GM18499 (cell line): ENCODE data around the gene SLC35A4.
"Not testable (repeated sequence)": the region's sequence is repeated elsewhere in the genome, so short reads cannot be mapped to it uniquely, and the experiment has no call there.

ENCODE experiments used
- ATAC-seq: cut with Tn5 transposase; IDR thresholded peaks from one replicate; pipeline ENCODE4 v1.9.1; 2021; ENCODE audit warnings: moderate number of reproducible peaks; ENCODE audit not compliant: insufficient read depth, unreplicated experiment

Gene SLC35A4

DNA sequence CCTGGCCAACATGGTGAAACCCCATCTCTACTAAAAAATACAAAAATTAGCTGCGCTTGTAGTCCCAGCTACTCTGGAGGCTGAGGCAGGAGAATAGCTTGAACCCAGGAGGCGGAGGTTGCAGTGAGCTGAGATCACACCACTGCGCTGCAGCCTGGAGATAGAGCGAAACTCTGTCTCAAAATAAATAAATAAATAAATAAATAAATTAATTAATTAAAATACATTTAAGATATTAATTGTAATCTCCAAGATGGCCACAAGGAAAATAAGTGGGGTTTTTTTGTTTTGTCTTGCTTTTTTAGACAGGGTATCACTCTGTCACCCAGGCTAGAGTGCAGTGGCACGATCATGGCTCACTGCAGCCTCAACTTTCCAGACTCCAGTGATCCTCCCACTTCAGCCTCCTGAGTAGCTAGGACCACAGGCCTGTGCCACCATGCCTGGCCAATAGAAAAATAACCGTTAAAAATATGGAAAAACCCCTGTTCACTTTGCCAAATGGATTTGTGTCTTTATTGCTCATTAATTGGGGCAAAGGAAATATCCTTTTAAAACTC, 14.6 kb downstream of the SLC35A4 start:
- ATAC-seq, result not testable (repeated sequence)

DNA sequence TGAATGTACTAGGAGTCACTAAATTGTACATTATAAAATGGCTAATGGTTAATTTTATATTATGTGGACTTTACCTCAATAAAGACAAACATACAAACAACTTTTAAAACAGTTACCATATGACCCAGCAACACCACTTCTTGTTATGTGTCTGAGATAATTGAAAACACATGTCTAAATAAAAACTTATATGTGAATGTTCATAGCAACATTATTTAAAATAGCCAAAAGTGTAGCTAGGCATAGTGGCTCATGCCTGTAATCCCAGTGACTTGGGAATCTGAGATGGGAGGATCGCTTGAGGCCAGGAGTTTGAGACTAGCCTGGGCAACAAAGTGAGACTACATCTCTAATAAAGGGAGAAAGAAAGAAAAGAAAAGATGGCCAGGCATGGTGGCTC, 22.9 kb downstream of the SLC35A4 start:
- no peak for ATAC-seq

DNA sequence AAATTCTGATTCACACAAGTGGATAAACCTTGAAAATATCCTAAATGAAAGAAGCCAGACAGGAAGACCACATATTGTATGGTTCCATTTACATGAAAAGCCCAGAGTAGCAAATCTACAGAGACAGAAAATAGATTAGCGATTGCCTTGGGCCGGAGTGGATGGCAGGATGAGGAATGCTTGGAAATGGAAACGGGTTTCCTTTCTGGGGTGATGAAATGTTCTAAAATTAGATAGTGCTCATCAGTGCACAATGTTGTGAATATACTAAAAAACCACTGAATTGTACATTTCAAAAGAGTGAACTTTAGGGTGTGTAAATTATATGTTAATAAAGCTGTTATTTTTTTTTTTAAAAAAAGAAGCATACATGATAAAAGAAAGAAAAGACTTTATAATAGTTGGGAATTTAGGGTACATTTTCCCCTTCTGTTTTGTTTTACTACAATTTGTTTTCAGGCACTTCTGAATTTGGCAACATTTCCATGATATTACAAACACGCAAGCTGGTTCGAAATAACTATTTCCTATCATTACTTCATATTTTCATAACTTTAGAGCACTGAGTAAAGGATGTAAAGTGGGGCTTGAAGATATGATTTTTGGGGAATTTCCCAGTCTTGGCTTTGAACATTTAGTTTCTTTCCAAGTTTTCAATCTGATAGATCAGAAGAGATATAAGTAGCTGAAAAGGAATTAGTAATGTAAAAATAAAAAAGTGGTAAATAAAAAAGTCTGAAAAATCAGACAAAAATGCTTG, 23.9 kb downstream of the SLC35A4 start:
- no peak for ATAC-seq

DNA sequence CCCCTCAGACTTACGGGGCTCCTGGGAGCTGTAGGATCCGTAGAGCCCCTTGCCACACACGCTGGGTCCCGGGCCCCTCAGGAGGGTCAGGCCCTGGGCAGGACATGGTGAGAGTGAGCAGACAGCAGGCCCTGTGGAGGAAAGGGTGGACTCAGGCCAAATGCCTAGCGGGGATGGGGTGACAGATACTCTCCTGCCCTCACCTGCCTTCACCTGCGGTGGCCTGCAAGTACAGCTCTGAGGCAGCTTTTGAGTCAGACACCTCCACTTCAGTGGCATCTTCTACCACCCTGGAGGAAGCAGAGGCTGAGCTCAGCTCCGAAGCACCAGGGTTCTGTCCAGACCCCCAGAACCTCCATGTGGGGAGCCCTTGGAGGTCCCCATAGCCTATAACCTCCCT, 26.2 kb downstream of the SLC35A4 start:
- ATAC-seq, result no peak

DNA sequence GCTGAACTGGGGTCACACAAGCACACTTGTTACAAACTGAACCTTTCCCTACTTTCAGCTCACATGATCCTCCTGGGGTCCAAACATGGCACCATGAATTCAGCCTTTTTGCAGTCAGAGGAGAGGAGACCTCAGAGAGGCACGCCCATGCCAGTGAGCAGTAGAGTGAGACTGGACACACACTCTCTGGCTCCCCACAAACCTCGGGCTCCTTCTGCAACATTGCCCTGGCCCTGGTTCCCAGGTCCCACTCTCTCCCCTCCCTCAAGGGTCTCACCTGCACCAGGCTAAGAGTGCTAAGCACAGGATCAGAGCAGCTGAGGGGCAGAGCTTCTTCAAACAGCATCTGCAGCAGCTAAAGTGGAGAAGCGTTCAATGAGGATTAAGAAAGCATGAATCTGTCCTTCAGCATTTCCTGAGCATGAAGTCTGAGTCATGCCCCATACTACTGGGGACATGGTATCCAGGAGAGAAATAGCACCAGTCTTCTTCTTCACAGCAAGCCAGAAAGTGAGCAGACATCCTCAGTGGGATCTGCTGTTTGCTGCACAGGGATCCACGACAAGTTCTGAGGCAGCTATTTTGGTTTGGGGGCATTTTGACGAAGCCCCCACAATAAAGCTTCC, 27.2 kb downstream of the SLC35A4 start:
- no peak for ATAC-seq

DNA sequence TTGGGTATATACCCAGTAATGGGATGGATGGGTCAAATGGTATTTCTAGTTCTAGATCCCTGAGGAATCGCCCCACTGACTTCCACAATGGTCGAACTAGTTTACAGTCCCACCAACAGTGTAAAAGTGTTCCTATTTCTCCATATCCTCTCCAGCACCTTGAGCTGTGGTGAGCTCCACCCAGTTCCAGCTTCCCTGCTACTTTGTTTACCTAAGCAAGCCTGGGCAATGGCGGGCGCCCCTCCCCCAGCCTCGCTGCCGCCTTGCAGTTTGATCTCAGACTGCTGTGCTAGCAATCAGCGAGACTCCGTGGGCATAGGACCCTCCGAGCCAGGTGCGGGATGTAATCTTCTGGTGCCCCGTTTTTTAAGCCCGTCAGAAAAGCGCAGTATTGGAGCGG, 28.4 kb downstream of the SLC35A4 start:
- ATAC-seq, result not testable (repeated sequence)

DNA sequence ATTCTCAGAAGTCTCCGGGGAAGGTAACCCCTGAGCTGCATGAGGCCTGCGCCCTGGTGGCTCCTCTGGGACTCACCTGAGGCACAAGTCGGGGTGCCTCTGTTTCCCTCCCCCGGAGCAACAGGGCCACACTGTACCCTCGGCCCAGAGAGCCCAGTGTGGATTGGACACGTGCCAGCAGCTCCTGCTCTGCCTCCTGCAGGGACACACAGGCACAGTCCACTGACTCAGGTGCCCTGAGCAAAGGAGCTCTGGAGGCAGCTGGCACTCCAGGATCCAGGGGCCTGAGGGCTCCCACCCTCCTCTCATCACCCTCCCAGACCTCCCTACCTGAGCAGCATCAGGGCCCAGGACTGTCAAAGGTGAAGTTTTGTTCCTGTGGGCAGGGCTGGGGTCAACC, 29.5 kb downstream of the SLC35A4 start:
- ATAC-seq, result no peak

DNA sequence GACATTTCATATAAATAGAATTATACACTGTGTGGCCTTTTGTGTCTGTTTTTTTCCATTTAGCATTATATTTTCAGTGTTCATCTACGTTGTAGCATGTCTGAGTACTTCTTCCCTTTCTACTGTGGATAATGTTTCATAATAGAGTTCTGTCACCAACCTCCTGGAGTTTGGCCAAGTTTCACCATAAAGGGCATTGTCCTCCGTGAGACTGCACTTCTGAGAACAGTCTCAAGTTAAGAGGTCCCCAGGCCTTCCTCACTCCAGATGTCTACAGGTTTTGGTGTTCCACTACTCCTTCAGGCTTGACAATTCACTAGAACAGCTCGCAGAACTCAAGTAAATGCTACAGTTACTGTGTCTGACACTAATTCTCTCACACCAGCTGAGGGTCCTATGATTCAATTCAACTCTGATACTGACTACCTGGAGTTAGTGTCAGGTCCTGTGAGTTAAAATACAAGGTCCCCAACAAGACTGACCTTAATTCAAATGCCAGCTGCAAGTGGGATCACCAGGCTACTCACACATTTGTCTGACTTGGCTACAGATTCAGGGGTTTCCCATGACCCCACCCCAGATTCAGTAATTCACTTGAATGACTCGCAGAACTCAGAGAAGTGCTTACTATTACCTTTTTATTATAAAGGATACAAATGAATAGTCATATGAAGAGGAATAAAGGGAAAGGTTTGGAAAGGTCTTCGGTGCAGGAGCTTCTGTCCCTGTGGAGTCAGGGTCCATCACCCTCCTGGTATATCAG, 31.1 kb downstream of the SLC35A4 start:
- ATAC-seq, result no peak

DNA sequence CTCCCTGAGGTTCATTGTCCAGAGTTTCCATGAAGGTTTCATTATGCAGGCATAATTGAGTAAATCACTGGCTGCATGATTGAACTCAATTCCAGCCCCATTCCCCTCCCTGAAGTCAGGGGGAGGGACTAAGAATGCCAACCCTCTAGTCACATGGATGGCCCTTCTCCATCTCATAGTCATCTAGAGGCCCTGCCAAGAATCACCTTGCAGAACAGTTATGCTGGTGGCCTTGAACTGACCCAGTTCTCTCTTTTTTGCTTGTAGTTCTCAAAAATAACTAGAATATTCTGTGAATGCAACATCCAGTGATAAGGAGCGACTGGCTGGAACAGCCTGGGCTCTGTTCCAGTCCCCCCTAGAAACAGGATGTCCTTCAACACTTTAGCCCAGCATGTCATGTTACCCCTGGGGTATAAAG, 31.7 kb downstream of the SLC35A4 start:
- no peak for ATAC-seq

DNA sequence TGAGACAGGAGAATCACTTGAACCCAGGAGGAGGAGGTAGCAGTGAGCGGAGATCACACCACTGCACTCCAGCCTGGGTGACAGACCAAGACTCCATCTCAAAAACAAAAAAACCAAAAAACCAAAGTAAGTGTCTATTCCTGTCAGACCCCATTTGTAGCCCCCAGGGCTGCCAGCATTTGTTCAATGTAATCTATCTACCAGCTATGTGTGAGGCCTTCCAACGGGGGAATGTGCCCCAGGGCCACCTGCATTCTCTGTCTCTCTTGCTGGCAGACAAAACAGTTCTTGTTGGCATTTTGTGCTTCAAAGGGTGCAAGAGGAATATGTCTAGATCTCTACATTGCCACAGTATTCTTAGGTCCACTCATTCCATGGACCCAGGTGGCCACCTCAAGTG, 34.2 kb downstream of the SLC35A4 start:
- no peak for ATAC-seq

DNA sequence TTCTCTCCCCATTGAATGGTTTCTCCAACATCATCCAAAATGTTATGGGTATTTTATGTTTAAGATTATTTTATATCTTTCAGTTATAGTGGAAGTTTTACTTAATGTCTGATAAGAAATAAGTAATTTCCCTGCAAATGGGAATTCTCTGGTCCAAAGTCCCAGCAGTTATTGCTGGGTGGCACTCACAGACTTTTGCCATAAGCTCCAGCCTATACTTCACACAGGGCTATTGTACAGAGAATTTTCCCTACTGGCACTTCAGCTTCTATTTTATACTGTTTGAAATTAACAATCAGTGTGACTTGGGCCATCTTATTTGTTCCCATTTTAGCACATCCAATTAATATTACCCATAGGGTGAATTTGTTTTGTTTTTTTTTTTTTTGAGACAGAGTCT, 35.5 kb downstream of the SLC35A4 start:
- ATAC-seq, result no peak

DNA sequence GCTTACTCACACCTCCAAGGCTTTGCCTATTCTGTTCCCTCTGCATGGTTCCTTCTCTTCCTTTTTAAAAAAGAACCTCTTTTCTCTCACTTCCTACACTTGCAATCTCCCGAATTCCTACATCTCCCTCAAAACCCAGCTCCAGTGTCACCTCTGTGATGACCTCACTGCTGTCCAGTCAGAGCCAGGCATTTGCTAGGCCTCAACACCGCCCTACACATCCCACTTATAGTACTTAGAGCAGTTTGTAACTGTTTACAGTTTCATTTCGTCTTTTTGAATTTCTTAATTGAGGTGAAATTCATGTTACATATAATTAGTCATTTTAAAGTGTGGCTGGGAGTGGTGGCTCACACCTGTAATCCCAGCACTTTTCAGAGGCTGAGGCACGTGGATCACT, 37.5 kb downstream of the SLC35A4 start:
- no peak for ATAC-seq

DNA sequence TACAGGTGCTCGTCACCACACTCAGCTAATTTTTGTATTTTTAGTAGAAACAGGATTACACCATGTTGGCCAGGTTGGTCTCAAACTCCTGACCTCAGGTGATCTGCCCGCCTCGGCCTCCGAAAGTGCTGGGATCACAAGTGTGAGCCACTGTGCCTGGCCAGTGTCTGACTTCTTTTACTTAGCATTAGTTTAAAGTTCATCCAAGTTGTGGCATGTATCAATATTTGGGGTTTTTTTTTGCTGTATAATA, 38.7 kb downstream of the SLC35A4 start:
- ATAC-seq, result not testable (repeated sequence)

DNA sequence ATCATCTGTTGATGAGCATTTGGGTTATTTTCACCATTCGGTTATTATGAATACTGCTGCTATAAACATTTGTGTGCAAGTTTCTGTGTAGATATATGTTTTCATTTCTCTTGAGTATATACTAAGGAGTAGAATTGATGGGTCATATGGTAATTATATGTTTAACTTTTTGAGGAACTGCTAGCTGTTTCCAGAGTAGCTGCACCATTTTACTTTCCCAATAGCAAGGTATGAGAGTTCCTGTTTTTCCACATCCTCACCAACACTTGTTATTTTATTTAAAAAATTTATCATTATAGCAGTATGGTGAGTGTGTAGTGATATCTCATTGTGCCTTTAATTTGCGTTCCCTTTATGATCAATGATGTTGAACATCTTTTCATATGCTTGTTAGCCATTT, 39.1 kb downstream of the SLC35A4 start:
- no peak for ATAC-seq

DNA sequence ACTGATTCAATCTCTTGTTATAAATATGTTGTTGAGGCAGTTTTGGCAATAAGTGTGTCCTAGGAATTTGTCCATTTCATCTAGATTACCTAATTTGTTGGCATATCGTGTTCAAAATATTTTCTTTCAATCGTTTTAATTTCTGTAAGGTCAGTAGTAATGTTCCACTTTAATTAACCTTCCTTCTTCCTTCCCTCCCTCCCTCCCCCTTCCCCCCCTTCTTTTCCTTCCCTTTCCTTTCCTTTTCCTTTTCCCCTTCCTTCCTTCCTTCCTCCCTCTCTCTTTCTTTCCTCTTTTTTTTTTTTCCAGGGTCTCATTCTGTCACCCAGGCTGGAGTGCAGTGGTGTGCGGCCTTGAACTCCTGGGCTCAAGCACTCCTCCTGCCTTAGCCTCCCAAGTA, 41.3 kb downstream of the SLC35A4 start:
- ATAC-seq, result no peak

DNA sequence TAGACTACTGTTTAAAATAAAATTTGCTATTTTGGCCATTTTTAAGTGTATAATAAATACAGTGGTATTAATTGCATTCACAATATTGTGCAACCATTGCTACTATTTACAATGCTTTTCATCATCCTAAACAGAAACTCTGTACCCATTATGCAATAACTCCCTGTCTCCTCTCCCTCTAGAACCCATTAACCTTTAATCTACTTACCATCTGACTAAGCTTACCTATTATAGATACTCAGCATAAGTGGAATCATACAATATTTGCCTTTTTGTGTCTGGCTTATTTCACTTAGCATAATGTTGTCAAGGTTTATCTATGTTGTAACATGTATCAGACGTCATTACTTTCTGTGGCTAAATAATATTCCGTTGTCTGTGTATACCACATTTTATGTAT, 42.4 kb downstream of the SLC35A4 start:
- ATAC-seq, result no peak

DNA sequence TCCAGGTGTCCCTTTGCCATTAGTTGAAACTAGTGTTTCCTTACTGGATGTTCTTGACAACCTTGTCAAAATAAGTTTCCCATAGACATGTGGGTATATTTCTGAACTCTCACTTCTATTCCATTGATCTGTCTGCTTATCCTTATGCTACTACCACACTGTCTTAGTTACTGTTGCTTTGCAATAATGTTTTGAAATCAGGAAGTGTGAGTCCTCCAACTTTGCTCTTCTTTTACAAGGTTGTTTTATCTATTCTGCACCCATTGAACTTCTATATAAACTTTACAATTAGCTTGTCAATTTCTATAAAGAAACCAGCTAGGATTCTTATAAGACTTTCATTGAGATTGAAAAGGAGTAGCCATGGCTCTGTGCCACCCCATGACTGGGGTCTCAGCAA, 44.1 kb downstream of the SLC35A4 start:
- ATAC-seq, result no peak

DNA sequence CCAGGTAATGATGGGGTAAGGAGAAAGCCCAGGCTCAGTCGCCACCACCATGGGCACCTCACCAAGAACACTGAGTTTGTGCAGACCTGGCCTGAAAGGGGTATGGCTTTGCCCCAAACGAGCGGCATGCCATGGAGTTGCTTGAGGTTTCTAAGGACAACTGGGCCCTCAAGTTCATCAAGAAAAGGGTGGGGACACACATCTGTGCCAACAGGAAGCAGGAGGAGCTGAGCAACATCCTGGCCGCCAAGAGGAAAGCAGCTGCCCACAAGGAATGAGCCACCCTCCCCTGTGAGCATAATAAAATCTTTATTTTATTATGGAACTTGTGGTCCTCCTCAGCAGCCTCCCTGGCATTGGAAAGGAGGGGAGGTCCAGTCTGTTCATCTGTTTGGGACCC, 44.5 kb downstream of the SLC35A4 start:
- no peak for ATAC-seq

DNA sequence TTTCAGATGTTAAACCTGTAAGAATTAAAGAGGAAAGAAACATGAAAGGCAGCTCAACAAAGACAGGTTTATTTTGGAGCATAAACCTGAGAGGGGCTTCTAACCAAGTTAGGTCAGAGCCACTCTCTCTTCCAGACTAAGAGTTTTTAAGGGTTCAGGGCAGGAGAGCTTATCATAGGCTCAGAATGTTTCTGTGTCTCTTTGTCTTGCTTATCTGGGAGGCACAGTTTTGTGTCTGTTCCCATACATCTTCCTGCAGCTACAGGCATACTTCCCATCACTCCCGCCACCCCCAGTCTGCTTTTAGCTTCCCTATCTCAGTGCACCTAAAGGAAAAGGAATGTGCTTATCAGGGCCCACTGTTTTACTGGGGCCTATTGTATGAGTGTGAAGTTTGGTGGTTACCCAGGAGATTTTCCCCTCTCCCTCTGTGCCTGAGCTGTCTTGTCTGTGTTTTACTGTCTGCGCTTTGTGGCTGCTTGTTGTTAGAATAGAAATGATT, 46.4 kb downstream of the SLC35A4 start:
- no peak for ATAC-seq
